Neuronal stem cell (in vitro differentiated cells): ENCODE measurements around the gene ARFGEF2.

Experiments used
- DNase-seq: peaks from one replicate; pipeline ENCODE4 v3.0.0-alpha.2; 2013; ENCODE audit warnings: low spot score
- H2AFZ ChIP-seq: one replicate; pipeline ENCODE4 v1.6.1; 2013; ENCODE audit warnings: mild to moderate bottlenecking, low read length, inconsistent platforms
- H2AK5ac ChIP-seq: 2 replicates; pipeline ENCODE4 v1.6.1; 2013; ENCODE audit warnings: low read depth, mild to moderate bottlenecking, inconsistent platforms, low read length, moderate library complexity, mixed read lengths
- H2BK120ac ChIP-seq: 2 replicates; pipeline ENCODE4 v1.6.1; 2013; ENCODE audit warnings: low read depth, mild to moderate bottlenecking, inconsistent platforms, low read length, moderate library complexity, mixed read lengths
- H2BK12ac ChIP-seq: one replicate; pipeline ENCODE4 v1.6.1; 2013; ENCODE audit warnings: low read length, inconsistent platforms
- H2BK15ac ChIP-seq: 2 replicates; pipeline ENCODE4 v1.6.1; 2013; ENCODE audit warnings: mild to moderate bottlenecking, low read length, inconsistent platforms, mixed read lengths
- H2BK5ac ChIP-seq: one replicate; pipeline ENCODE4 v1.6.1; 2013; ENCODE audit warnings: inconsistent platforms, mild to moderate bottlenecking, low read length, moderate library complexity
- H3K14ac ChIP-seq: one replicate; pipeline ENCODE4 v1.6.1; 2013; ENCODE audit warnings: low read length, inconsistent platforms
- H3K18ac ChIP-seq: 2 replicates; pipeline ENCODE4 v1.6.1; 2013; ENCODE audit warnings: low read length, inconsistent platforms
- H3K23ac ChIP-seq: 2 replicates; pipeline ENCODE4 v1.6.1; 2013; ENCODE audit warnings: low read depth, mild to moderate bottlenecking, mixed read lengths, low read length, inconsistent platforms; ENCODE audit not compliant: poor library complexity
- H3K27ac ChIP-seq: replicated peaks from 3 replicates; pipeline ENCODE4 v1.5.1; 2013; ENCODE audit warnings: low read length, inconsistent platforms
- H3K27me3 ChIP-seq, 3 experiments: 2 replicates each; pipeline ENCODE4 v1.6.1; 2013; ENCODE audit warnings: low read length in 3 of 3, mild to moderate bottlenecking in 2 of 3, inconsistent platforms in 1 of 3, low read depth in 1 of 3, mixed read lengths in 1 of 3, moderate library complexity in 1 of 3; ENCODE audit not compliant: control insufficient read depth in 3 of 3, insufficient read depth in 3 of 3
- H3K36me3 ChIP-seq, 2 donors: replicated peaks in 1 of 2; 2 replicates each; pipeline ENCODE4 v1.6.1; 2013; ENCODE audit warnings: low read length in 2 of 2; ENCODE audit not compliant: control insufficient read depth in 2 of 2, insufficient read depth in 2 of 2
- H3K4ac ChIP-seq: 2 replicates; pipeline ENCODE4 v1.6.1; 2013; ENCODE audit warnings: inconsistent platforms, mild to moderate bottlenecking, low read length, moderate library complexity
- H3K4me1 ChIP-seq, 2 donors: 1 replicate in 1 of 2; 2 replicates in 1 of 2; pipeline ENCODE4 v1.6.1; 2013; ENCODE audit warnings: low read length in 2 of 2, low read depth in 1 of 2; ENCODE audit not compliant: control insufficient read depth in 2 of 2, insufficient read depth in 1 of 2
- H3K4me2 ChIP-seq: one replicate; pipeline ENCODE4 v1.6.1; 2013; ENCODE audit warnings: mild to moderate bottlenecking, low read length, inconsistent platforms; ENCODE audit not compliant: insufficient read depth, poor library complexity, severe bottlenecking
- H3K4me3 ChIP-seq, 2 donors: 2 replicates each; pipeline ENCODE4 v1.5.1; 2013; ENCODE audit warnings: low read length in 2 of 2, mild to moderate bottlenecking in 2 of 2, inconsistent platforms in 1 of 2, moderate library complexity in 1 of 2
- H3K79me1 ChIP-seq: one replicate; pipeline ENCODE4 v1.6.1; 2013; ENCODE audit warnings: low read depth, mild to moderate bottlenecking, inconsistent platforms, low read length, moderate library complexity
- H3K9ac ChIP-seq: one replicate; pipeline ENCODE4 v1.6.1; 2013; ENCODE audit warnings: mild to moderate bottlenecking, low read depth, low read length, inconsistent platforms; ENCODE audit not compliant: poor library complexity
- H3K9me3 ChIP-seq, 2 donors: replicated peaks in 1 of 2; 2 replicates each; pipeline versions ENCODE3 to v1.6.1; 2013; ENCODE audit warnings: low read length in 2 of 2, mild to moderate bottlenecking in 2 of 2, inconsistent platforms in 1 of 2, low read depth in 1 of 2, mixed read lengths in 1 of 2, moderate library complexity in 1 of 2; ENCODE audit not compliant: control insufficient read depth in 2 of 2, insufficient read depth in 1 of 2
- H4K8ac ChIP-seq: one replicate; pipeline ENCODE4 v1.6.1; 2013; ENCODE audit warnings: low read depth, mild to moderate bottlenecking, inconsistent platforms, low read length, moderate library complexity
- H4K91ac ChIP-seq: one replicate; pipeline ENCODE4 v1.6.1; 2013; ENCODE audit warnings: low read length, low read depth, mild to moderate bottlenecking, inconsistent platforms; ENCODE audit not compliant: poor library complexity
- WGBS, 2 donors: extraction: QIAGEN DNeasy Blood & Tissue Kit; methylation state at CpG; one replicate each; pipeline ENCODE4 v1.1.7; 2013; ENCODE audit warnings: missing lambda C conversion rate in 2 of 2, mixed read lengths in 1 of 2; ENCODE audit not compliant: insufficient read length in 2 of 2, insufficient replicate concordance in 1 of 2; ENCODE audit errors: extremely low coverage in 2 of 2; 5-methylcytosine and 5-hydroxymethylcytosine counted together

Gene ARFGEF2

DNA sequence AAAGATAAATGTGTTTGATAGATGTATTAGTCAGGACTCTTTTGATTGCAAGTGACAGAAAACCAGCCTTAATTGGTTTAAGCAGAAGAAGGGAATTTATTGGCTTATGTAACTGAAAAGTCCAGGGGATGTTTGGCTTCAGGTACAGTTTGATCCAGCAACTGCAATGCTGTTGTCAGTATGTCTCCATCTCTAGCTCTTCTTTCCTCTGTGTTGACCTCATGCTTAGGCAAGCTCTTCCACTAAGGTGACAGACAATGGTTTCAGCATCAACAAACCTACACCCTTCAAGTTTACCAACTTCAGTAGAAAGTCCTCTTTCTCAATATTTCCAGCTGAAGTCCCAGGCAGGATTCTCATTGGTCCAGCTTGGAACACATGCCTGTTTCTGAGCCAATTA, 28.1 kb upstream of the ARFGEF2 start:
- no peak overlapping the region for H3K4me3 ChIP-seq
- no peak for DNase-seq
- H4K91ac ChIP-seq: no peak overlapping the region
- H3K9me3 ChIP-seq: no peaks in the 10 kb centered on the region
- no peak overlapping the region for H3K4ac ChIP-seq
- peaks cover 0 to 9% (median 0%) of the 10 kb centered on the region in 3 experiments for H3K27me3 ChIP-seq
- no peak overlapping the region for H3K27ac ChIP-seq
- H3K9ac ChIP-seq: no peak overlapping the region
- no peak overlapping the region for H4K8ac ChIP-seq
- no peak overlapping the region for H2BK15ac ChIP-seq
- no peak overlapping the region for H2AFZ ChIP-seq
- no peaks in the 10 kb centered on the region for H3K36me3 ChIP-seq
- H3K79me1 ChIP-seq: no peaks in the 10 kb centered on the region
- no peak overlapping the region for H2AK5ac ChIP-seq
- no peak overlapping the region for H3K14ac ChIP-seq
- H2BK120ac ChIP-seq: no peak overlapping the region
- no peak overlapping the region for H3K23ac ChIP-seq
- H3K4me1 ChIP-seq: no peaks in the 10 kb centered on the region
- H3K4me2 ChIP-seq: no peak overlapping the region
- H3K18ac ChIP-seq: no peak overlapping the region
- H2BK12ac ChIP-seq: no peak overlapping the region
- no peak overlapping the region for H2BK5ac ChIP-seq

DNA sequence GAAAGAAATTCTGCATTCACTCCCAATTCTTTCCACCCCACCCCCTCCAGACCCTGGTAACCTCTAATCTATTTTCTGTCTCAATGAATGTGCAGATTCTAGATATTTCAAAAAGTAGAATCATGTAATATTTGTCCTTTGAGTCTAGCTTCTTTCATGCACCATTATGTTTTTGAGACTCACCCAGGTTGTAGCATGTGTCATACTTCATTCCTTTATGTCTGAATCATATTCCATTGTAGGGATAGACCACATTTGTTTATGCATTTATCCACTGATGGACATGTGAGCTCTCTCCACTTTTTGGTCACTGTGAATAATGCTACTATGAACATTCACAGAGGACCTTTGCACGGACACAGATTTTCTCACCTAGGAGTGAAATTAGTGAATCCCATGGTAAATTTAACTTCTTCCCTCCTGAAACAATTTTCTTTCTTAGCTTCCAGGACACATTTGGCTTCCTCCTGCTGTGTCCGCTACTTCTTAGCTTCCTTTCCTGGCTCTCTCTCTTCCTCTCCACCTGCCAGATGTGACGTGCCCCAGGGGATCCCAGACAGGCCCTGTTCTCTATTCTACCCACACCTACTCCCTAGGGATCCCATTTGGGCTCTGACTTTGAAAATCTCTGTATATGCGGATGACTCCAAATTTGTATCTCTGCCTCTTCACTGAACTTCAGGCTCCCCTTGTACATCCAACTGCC, 24.1 kb upstream of the ARFGEF2 start:
- Histone ChIP-seq H2AFZ (no peak overlapping the region), H4K91ac (no peak overlapping the region), H3K36me3 (no peaks in the 10 kb centered on the region), H3K18ac (no peak overlapping the region), H3K9ac (no peak overlapping the region), H3K27ac (no peak overlapping the region), H3K4ac (no peak overlapping the region), H3K27me3 (no peaks in the 10 kb centered on the region), H2BK12ac (no peak overlapping the region), H2BK120ac (no peak overlapping the region), H3K4me1 (no peaks in the 10 kb centered on the region), H3K9me3 (no peaks in the 10 kb centered on the region), H2AK5ac (no peak overlapping the region), H3K14ac (no peak overlapping the region), H2BK15ac (no peak overlapping the region), H2BK5ac (no peak overlapping the region), H3K4me2 (no peak overlapping the region), H3K4me3 (no peak overlapping the region), H3K23ac (no peak overlapping the region), H3K79me1 (no peaks in the 10 kb centered on the region), H4K8ac (no peak overlapping the region)
- WGBS, 2 donors: no CpG with 5 or more reads among the region's 4 CpGs
- no peak for DNase-seq

DNA sequence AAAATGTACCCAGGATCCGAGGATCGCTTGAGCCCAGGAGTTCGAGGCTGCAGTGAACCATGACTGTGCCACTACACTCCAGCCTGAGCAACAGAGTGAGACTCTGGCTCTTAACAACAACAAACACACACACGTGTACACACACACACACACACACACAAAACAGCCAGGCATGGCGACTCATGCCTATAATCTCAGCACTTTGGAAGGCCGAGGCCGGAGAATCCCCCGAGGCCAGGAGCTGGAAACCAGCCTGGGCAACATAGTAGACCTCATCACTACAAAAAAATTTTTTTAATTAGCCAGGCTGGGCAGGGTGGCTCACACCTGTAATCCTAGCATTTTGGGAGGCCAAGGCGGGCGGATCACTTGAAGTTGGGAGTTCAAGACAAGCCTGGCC, 23.3 kb upstream of the ARFGEF2 start:
- Histone ChIP-seq H3K4ac (no peak overlapping the region), H3K23ac (no peak overlapping the region), H3K4me2 (no peak overlapping the region), H4K8ac (peak overlapping the region; percentile 23), H3K4me3 (no peak overlapping the region), H2BK12ac (no peak overlapping the region), H3K18ac (no peak overlapping the region), H3K27ac (no peak overlapping the region), H3K4me1 (no peaks in the 10 kb centered on the region), H3K27me3 (no peaks in the 10 kb centered on the region), H3K36me3 (no peaks in the 10 kb centered on the region), H2BK15ac (no peak overlapping the region), H2BK120ac (no peak overlapping the region), H3K9ac (no peak overlapping the region), H4K91ac (no peak overlapping the region), H3K9me3 (no peaks in the 10 kb centered on the region), H2AFZ (no peak overlapping the region), H2BK5ac (no peak overlapping the region), H3K14ac (no peak overlapping the region), H3K79me1 (no peaks in the 10 kb centered on the region), H2AK5ac (no peak overlapping the region)
- WGBS, 2 donors: no CpG with 5 or more reads among the region's 10 CpGs
- DNase-seq: no peak

DNA sequence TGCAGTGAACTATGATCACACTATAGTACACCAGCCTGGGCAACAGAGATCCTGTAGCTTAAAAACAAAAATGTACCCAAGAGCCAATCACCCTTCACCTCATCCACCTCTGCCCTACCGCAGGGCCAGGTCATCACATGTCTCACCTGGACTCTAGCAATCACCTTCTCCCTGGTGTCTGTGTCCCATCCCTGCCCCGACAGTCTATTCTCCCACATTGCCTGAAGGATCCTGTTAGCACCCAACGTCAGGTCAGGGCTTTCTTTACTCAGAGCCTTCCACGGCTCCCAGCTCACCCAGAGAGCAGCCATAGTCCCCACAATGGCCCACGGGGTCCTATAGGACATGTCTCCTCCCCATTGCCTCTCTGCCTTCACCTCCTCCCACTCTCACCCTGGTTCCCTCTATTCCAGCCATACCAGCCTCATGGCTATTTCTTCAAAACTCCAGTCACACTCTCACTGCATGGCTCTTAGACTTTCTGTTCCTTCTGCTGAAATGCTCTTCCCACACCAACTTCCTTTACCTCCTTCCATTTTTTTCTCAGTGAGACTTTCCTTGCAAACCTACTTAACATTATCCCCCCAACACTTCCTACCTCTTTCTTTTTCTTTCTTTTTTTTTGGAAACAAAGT, 22.5 kb upstream of the ARFGEF2 start:
- H3K4me3 ChIP-seq: no peak overlapping the region
- H3K27me3 ChIP-seq: no peaks in the 10 kb centered on the region
- no peaks in the 10 kb centered on the region for H3K79me1 ChIP-seq
- H3K36me3 ChIP-seq: no peaks in the 10 kb centered on the region
- no peak overlapping the region for H3K4ac ChIP-seq
- H2BK5ac ChIP-seq: no peak overlapping the region
- no peak overlapping the region for H4K8ac ChIP-seq
- H2BK120ac ChIP-seq: no peak overlapping the region
- no CpG with 5 or more reads among the region's 5 CpGs for WGBS, 2 donors
- H2AK5ac ChIP-seq: no peak overlapping the region
- no peak overlapping the region for H2BK12ac ChIP-seq
- H3K9ac ChIP-seq: no peak overlapping the region
- no peak overlapping the region for H3K4me2 ChIP-seq
- DNase-seq: no peak
- peak overlapping the region; percentile 15 for H3K18ac ChIP-seq
- H3K23ac ChIP-seq: no peak overlapping the region
- no peak overlapping the region for H2AFZ ChIP-seq
- no peak overlapping the region for H3K27ac ChIP-seq
- H3K14ac ChIP-seq: no peak overlapping the region
- H2BK15ac ChIP-seq: no peak overlapping the region
- H3K9me3 ChIP-seq: no peaks in the 10 kb centered on the region
- H3K4me1 ChIP-seq: no peaks in the 10 kb centered on the region
- H4K91ac ChIP-seq: no peak overlapping the region
